Mesendoderm (in vitro differentiated cells): ENCODE measurements around the gene SLAIN2.

Source experiments
- DNase-seq: peaks from one replicate; pipeline ENCODE4 v3.0.0; 2013
- H2AK5ac ChIP-seq: 2 replicates; pipeline ENCODE4 v1.6.1; 2013; ENCODE audit warnings: low read length, inconsistent platforms
- H2BK120ac ChIP-seq: 2 replicates; pipeline ENCODE4 v1.6.1; 2013; ENCODE audit warnings: low read depth, mild to moderate bottlenecking, low read length, moderate library complexity, mixed read lengths
- H2BK15ac ChIP-seq: replicated peaks from 2 replicates; pipeline ENCODE4 v1.6.1; 2013; ENCODE audit warnings: low read depth, mild to moderate bottlenecking, moderate library complexity
- H2BK5ac ChIP-seq: 2 replicates; pipeline ENCODE4 v1.6.1; 2013; ENCODE audit warnings: low read length, inconsistent platforms
- H3K18ac ChIP-seq: 2 replicates; pipeline ENCODE4 v1.6.1; 2013; ENCODE audit warnings: mild to moderate bottlenecking, low read length, mixed read lengths
- H3K23ac ChIP-seq: one replicate; pipeline ENCODE4 v1.6.1; 2013; ENCODE audit warnings: low read length
- H3K27ac ChIP-seq: 2 replicates; pipeline ENCODE4 v1.5.1; 2013; ENCODE audit warnings: low read depth, mild to moderate bottlenecking, inconsistent platforms, low read length, moderate library complexity
- H3K27me3 ChIP-seq: 2 replicates; pipeline ENCODE4 v1.6.1; 2013; ENCODE audit warnings: low read length, control low read depth, mild to moderate bottlenecking, inconsistent platforms; ENCODE audit not compliant: insufficient read depth, poor library complexity
- H3K36me3 ChIP-seq: 2 replicates; pipeline ENCODE4 v1.6.1; 2013; ENCODE audit warnings: low read length, inconsistent platforms; ENCODE audit not compliant: control insufficient read depth, insufficient read depth
- H3K4ac ChIP-seq: one replicate; pipeline ENCODE4 v1.6.1; 2013; ENCODE audit warnings: low read depth, mild to moderate bottlenecking, low read length, moderate library complexity
- H3K4me1 ChIP-seq: 2 replicates; pipeline ENCODE4 v1.6.1; 2013; ENCODE audit warnings: low read depth, low read length, inconsistent platforms; ENCODE audit not compliant: control insufficient read depth
- H3K4me2 ChIP-seq: 2 replicates; pipeline ENCODE4 v1.6.1; 2013; ENCODE audit warnings: low read length
- H3K4me3 ChIP-seq: 2 replicates; pipeline ENCODE4 v1.5.1; 2013; ENCODE audit warnings: mild to moderate bottlenecking, low read length
- H3K56ac ChIP-seq: one replicate; pipeline ENCODE4 v1.6.1; 2013; ENCODE audit warnings: low read length
- H3K79me1 ChIP-seq: 2 replicates; pipeline ENCODE4 v1.6.1; 2013; ENCODE audit warnings: low read length, inconsistent platforms
- H3K79me2 ChIP-seq: 2 replicates; pipeline ENCODE4 v1.6.1; 2013; ENCODE audit warnings: mild to moderate bottlenecking, low read length; ENCODE audit not compliant: control insufficient read depth, insufficient read depth
- H3K9ac ChIP-seq: 2 replicates; pipeline ENCODE4 v1.6.1; 2013; ENCODE audit warnings: low read length, inconsistent platforms
- H4K5ac ChIP-seq: one replicate; pipeline ENCODE4 v1.6.1; 2013; ENCODE audit warnings: low read length
- H4K8ac ChIP-seq: one replicate; pipeline ENCODE4 v1.6.1; 2013; ENCODE audit warnings: low read depth, mild to moderate bottlenecking, control low read depth, low read length, moderate library complexity
- WGBS: extraction: QIAGEN DNeasy Blood & Tissue Kit; methylation state at CpG from one replicate; pipeline ENCODE4 v1.1.7; 2013; ENCODE audit warnings: low lambda C conversion rate, missing lambda C conversion rate; ENCODE audit not compliant: insufficient coverage; ENCODE audit errors: extremely low coverage; 5-methylcytosine and 5-hydroxymethylcytosine counted together

SLAIN2 gene

DNA sequence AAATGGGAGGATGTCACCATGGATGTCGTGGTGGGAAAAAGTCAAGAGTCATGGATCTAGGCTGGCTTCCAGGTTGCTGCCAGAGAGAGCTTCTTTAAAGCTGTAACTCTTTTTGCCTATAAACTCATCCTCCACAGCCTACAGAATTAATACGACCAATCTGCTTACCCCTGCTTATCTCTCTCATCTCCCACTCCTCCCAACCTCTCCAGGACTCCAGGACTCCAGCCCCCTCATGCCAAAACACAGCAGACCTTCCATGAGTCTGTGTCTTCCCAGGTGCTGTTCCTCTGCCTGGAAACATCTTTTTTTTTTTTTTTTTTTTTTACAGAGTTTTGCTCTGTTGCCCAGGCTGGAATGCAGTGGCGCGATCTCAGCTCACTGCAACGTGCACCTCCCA, 126.6 kb downstream of the SLAIN2 start:
- Histone ChIP-seq H2BK5ac (no peak overlapping the region), H3K79me2 (no peaks in the 10 kb centered on the region), H3K36me3 (no peaks in the 10 kb centered on the region), H2BK120ac (no peak overlapping the region), H2AK5ac (no peak overlapping the region), H3K79me1 (no peaks in the 10 kb centered on the region), H3K4me2 (no peak overlapping the region), H3K4me3 (no peak overlapping the region), H3K56ac (no peak overlapping the region), H3K9ac (no peak overlapping the region), H3K18ac (no peak overlapping the region), H3K27ac (no peak overlapping the region), H3K4me1 (no peaks in the 10 kb centered on the region), H2BK15ac (no peak overlapping the region), H3K4ac (no peak overlapping the region), H4K8ac (no peak overlapping the region), H4K5ac (no peak overlapping the region), H3K27me3 (no peaks in the 10 kb centered on the region), H3K23ac (no peak overlapping the region)
- no CpG with 5 or more reads among the region's 5 CpGs for WGBS
- no peak for DNase-seq

GRCh38 chr4:48470137-48470536, 128.8 kb downstream of the SLAIN2 start:
- no peak for DNase-seq
- no peak overlapping the region for H3K23ac ChIP-seq
- H3K4me3 ChIP-seq: no peak overlapping the region
- no peak overlapping the region for H3K9ac ChIP-seq
- no peaks in the 10 kb centered on the region for H3K27me3 ChIP-seq
- H4K8ac ChIP-seq: no peak overlapping the region
- no CpG with 5 or more reads among the region's 1 CpG for WGBS
- no peak overlapping the region for H3K18ac ChIP-seq
- H3K4me1 ChIP-seq: no peaks in the 10 kb centered on the region
- H3K4me2 ChIP-seq: no peak overlapping the region
- H2AK5ac ChIP-seq: no peak overlapping the region
- no peak overlapping the region for H4K5ac ChIP-seq
- H3K36me3 ChIP-seq: no peaks in the 10 kb centered on the region
- no peak overlapping the region for H3K56ac ChIP-seq
- H2BK120ac ChIP-seq: no peak overlapping the region
- no peak overlapping the region for H3K4ac ChIP-seq
- H2BK15ac ChIP-seq: no peak overlapping the region
- no peak overlapping the region for H3K27ac ChIP-seq
- H3K79me2 ChIP-seq: no peaks in the 10 kb centered on the region
- no peaks in the 10 kb centered on the region for H3K79me1 ChIP-seq
- H2BK5ac ChIP-seq: no peak overlapping the region

GRCh38 chr4:48470570-48470969, 129.2 kb downstream of the SLAIN2 start:
- Histone ChIP-seq H3K79me2 (no peaks in the 10 kb centered on the region), H3K4me2 (no peak overlapping the region), H3K4ac (no peak overlapping the region), H3K36me3 (no peaks in the 10 kb centered on the region), H3K4me1 (no peaks in the 10 kb centered on the region), H2BK120ac (no peak overlapping the region), H3K9ac (no peak overlapping the region), H2BK5ac (no peak overlapping the region), H4K5ac (no peak overlapping the region), H4K8ac (no peak overlapping the region), H3K23ac (no peak overlapping the region), H3K4me3 (no peak overlapping the region), H2AK5ac (no peak overlapping the region), H3K27me3 (no peaks in the 10 kb centered on the region), H3K18ac (no peak overlapping the region), H2BK15ac (no peak overlapping the region), H3K27ac (no peak overlapping the region), H3K79me1 (no peaks in the 10 kb centered on the region), H3K56ac (no peak overlapping the region)
- WGBS: no CpG with 5 or more reads among the region's 2 CpGs
- no peak for DNase-seq

GRCh38 chr4:48472794-48473193, 131.5 kb downstream of the SLAIN2 start:
- Histone ChIP-seq H3K56ac (no peak overlapping the region), H3K27me3 (no peaks in the 10 kb centered on the region)
- DNase-seq: no peak

DNA sequence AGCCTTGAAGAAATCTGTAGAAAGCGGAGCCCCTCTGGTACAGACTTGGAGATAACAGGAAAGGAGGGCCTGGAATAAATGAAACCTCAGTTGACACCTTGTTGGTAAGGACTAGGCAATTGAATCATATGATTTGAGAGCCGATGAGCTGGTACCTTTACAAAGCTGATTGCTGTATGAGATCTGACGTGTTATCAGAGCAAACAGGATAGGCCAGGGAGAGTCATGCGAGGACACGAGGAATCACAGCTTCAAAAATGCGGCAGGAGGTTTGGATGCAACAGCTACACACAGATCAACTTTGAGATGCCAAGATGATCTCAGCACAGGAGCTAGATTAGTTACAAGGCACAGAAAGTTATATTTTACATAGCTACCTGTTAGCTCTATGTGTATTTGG, 134.4 kb downstream of the SLAIN2 start:
- H3K79me2 ChIP-seq: no peaks in the 10 kb centered on the region
- H3K4ac ChIP-seq: no peak overlapping the region
- H3K4me1 ChIP-seq: no peaks in the 10 kb centered on the region
- no peak overlapping the region for H4K8ac ChIP-seq
- H4K5ac ChIP-seq: no peak overlapping the region
- H2BK120ac ChIP-seq: no peak overlapping the region
- no peaks in the 10 kb centered on the region for H3K27me3 ChIP-seq
- no peak overlapping the region for H3K56ac ChIP-seq
- H3K79me1 ChIP-seq: no peaks in the 10 kb centered on the region
- no peak overlapping the region for H3K4me2 ChIP-seq
- no peak overlapping the region for H3K23ac ChIP-seq
- no peak overlapping the region for H3K27ac ChIP-seq
- no peak overlapping the region for H2BK5ac ChIP-seq
- no peak overlapping the region for H3K4me3 ChIP-seq
- no peak overlapping the region for H3K9ac ChIP-seq
- no peak overlapping the region for H3K18ac ChIP-seq
- no CpG with 5 or more reads among the region's 6 CpGs for WGBS
- no peak for DNase-seq
- H2BK15ac ChIP-seq: no peak overlapping the region
- no peak overlapping the region for H2AK5ac ChIP-seq
- H3K36me3 ChIP-seq: no peaks in the 10 kb centered on the region

More at GRCh38 chr4:48472794-48473193, 131.5 kb downstream of the SLAIN2 start:
- no CpG with 5 or more reads among the region's 1 CpG for WGBS
- Histone ChIP-seq H3K23ac (no peak overlapping the region), H4K8ac (no peak overlapping the region), H3K9ac (no peak overlapping the region), H3K4ac (no peak overlapping the region), H2BK5ac (no peak overlapping the region), H3K27ac (no peak overlapping the region), H2BK120ac (no peak overlapping the region), H3K4me2 (no peak overlapping the region), H3K4me3 (no peak overlapping the region), H3K79me1 (no peaks in the 10 kb centered on the region), H2AK5ac (no peak overlapping the region), H3K4me1 (no peaks in the 10 kb centered on the region), H3K18ac (no peak overlapping the region), H2BK15ac (no peak overlapping the region), H4K5ac (no peak overlapping the region), H3K36me3 (no peaks in the 10 kb centered on the region), H3K79me2 (no peaks in the 10 kb centered on the region)
